ENCODE data around the gene C3orf18.

C3orf18 gene

DNA sequence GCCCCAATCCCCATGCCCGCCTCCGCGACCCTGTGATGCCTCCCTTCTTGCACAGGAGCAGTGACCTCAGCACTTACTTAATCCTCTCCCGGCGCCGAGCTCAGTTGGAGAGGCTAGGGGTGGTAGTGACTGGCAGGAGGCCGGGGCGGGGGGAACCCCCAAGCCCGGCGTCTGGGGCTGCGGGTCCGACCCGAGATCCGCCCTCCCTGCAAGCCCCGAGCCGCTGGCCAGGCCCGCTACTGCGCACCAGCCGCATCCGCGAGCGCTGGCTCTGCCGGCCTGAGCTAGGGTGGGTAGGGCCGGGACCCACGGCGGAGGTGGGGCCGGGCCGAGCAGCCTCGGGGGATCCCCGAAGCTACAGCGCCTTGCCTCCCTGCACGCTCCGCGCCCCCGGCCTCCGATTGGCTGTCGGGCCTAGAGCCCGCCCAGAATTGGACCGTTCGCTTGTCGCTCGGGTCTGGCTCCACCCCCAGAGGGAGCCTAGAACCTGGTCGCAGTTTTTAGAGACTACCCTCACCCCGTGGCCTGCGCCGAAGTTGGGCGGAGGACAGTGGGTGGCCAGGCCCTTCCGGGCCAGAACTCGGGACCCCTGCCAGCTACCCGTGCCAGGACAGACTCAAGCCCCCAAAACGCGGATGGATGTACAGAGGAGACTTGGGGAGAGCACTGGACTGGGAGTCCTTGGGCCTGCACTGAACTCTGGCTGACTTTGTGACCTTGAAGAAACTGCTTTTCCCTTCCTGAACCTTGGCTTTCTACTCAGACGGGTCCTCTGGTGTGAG is at the start of gene C3orf18:
Gene C3orf18 (minus strand): TSS at position 362 of the 782 bp plus-strand sequence. CDS start 2,048 bp downstream, outside the sequence.
- DNase-seq = peak; percentile 96

DNA sequence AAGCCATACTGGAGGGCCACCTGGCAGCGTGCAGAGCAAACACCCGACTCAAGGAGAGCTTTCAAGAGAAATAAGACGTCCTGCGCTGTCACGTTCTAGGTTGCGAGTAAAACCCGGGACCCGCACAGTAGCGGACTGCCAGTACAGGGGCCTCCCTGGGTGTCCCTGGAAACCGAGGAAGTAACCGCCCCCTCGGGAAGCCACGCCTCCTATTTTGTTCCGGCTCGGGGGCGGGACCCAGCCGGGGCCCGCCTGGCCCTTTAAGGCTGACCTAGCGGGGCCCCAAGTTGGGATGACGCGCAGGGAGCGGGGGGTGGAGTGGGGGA is 49.2 kb upstream of the C3orf18 start:
- DNase-seq = peak; percentile 94

DNA sequence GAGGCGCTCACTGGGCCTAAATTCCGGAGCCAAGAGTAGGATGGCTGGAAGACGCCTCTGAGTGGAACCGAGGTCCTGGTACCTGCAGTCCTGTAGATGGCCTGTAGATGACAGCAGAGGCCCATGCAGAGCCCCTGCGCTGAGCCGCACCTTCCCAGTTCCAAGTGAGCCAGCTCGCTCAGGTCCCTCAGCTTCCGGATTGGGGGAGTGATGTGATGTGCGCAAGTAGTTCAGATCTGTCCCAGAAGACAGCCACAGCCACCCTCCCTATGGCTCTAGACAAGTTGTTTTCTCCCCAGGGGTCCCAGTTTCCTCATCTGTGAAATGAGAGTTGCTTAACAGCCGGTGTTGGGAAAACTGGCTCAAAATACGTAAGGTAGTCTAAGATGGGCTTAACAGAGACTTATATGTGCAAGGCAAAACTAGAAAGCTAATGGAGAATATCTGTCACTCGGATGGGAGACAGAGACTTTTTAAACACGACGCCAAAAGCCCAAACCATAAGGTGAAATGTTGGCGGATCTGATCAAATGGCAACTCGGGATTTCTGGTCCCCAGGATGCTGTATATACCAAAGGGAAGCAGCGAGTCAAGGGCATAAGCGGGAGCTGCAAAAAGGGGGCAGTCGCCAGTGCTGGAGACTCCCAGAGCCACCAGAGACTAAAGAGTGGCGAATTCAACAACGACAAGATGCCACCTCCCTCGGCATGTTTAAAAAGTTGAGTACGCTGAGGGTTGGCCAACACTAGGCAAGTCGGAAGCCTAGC is 48.6 kb upstream of the C3orf18 start:
- peak; percentile 83 for DNase-seq

DNA sequence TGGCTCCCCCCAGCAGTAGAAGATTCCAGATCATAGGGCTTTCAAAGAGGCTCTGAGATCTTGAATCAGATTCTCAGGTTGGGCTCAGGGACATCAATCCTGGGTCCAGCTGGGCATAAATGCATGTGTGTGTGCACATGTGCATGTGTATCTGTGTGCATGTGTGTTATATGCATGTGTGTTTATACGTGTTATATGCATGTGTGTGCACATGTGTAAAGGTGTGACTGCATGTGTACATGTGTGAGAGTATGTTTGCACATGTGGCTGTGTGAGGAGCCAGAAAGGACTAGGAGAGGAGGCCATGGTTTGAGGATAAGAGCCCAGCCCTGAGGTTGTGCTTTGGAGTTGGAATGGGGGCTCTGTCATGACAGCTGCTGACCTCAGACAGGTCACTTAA is 47.6 kb upstream of the C3orf18 start:
- no peak for DNase-seq

DNA sequence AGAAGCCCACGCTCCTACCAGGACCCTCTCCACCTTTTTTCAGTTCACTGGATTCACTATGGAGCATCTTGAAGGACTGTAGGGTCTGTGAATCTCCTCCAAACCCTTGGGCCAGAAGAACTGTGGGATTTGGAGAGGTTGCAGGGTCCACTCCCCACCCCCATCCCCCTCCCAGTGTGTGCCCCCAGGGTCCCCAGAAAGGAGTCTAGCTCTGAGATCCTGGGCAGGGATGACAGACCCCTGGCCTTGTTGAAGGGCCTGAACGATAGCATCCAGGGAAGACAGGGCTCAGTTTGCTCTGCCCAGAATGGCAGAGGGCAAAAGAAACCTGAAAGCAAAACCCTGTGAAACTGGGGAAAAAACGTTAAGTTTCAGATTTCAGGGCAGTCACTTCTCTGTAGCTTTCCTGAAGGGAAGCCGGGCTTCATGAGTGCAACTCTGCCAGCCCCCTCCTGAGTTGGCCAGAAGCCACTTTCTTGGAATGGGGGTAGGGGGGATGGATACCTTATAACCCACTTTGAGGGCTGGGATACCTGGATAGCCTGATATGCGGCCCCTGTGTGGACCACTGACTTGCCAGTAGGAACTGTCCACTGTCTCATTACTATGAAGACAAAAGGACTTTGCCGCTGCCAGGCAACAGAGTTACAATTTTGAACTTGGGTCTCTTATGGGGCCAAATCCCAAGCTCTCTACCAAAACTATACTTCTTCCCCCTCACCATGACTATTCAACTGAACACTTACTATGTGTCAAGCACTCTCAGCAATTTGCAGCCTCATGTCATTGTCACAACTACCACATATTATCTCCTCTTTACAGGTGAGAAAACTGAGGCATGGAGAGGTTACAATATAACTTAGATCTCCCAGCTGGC is 45.7 kb upstream of the C3orf18 start:
- no peak for DNase-seq

DNA sequence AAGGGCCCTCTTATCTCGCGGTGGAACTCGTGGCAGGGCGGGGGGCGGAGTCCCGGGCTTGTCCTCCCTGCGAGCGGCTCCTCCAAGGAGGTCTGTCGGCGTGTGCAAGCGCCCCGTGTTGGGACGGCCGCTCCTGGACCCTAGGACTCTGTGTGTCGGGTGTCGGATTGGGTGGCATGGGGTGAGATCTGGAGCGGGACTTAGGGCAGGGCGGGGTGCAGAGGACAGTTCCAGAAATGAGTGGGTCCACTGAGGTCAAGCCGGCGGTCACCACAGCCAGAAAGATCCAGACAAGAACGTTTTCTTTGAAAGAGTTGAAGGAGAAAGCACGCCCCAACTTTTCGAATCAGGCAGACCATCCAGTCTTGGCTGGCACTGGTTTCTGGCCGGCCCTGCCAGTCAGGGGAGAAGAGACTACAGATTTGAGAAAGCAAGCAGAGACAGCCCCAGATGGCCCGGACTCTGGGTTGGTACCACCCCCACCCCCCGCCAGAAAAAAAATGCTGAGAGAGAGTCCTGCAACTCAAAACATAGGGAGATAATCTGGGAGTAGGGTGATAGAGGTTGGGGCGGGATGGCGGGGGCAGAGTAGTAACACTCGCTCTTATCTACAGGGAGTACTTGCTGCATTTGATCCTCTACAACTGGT is 44.8 kb upstream of the C3orf18 start:
- DNase-seq = no peak

DNA sequence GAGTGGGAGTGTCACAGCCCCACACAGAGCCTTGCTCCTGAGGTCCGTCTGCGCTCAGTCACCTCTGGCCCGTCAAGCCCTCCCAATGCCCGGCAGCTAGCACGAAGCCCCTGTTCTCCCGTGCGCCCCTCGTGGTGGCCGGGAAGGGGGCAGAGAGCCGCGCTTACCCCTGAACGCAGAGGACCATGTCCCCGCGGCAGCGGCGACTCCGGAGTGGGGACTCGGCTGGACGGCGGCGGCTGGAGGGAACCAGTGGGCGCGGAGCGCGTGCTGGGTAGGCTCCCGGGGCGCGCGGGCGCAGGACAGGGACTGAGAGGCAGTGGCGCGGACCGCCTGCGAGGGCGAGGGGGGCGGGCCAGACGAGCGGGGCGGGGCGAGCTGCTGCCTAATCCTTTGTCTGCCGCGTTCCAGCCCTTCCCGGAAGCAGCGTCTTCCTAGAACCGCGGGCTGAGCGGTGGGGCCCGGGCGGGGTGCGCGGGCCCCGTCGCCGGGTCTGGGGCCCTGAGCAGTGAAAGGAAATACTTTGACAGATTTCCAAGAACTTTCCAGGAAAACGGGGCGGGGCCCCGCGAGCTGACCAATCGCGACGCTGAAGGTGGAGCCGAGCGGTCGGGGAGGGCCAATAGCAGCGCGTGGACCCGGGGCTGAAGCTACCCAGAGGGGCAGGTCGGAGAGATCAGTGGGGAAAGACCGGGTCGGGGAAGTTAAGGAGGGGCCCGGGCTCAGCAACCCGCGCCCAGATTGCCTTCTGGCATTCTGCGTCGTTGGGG is 44.1 kb upstream of the C3orf18 start, which contains the start of gene CISH:
Gene CISH (minus strand): TSS at position 311 of the 770 bp plus-strand sequence. CDS start 124 bp downstream, at position 187.
- peak; percentile 98 for DNase-seq

DNA sequence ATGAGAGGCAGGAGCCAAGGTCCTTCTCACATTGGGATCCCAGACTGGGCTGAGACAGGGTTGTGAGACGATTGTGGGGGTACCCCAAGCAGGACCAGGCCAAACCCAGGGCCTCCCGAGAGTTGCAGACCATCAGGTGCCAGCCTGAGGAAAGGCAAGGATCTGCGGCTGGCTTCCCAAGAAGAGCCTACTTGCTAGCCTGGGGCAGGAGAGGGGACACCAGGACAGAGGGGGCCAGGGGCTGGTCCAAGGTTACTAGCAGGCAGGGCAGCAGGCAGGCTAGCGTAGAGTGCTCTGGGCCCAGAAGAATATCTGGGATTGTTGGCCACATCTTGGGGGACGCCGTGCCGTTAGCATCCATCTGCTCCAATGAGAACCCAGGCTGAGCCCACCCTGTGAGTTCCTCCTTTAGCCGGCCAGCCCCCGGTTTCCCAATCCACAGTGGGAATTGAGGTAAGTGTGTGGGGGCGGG is 43.5 kb upstream of the C3orf18 start:
- no peak for DNase-seq

DNA sequence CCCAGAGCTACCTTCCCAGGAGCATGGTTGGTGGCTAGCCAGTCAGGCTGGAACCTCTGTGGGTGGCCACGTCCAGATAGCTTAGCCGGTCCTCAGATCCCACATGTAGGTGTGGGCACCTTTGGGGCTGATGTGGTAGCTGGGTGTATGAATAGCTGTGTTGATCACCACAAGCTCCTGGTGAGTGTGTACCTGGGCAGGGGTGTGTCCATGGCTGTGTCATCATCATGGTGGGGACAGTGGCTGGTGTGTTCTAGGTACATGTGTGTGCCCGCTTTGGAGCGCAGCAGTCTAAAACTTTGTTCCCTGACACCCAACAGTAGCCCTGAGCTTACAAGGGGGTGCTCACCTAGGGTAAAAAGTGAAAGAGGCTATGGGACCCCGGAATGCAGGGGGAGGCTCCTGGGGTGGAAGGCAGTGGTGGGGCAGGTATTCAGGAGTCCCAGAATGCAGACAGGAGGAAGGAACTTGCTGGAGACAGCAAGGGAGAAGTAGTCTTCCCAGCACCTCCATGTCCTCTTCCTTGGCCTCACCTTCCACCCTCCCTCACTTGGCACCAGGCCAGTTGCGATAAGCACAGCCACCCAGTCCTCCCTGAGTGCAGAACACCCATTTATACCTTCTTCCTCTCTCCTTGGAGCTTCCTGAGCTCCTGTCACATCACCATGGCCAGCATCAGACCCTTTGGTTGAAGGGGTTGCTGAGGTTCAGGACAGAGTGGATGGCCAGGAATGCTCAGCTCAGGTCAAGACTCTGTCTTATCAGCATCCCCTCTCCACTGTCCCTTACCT is 42.8 kb upstream of the C3orf18 start:
- peak; percentile 45 for DNase-seq

DNA sequence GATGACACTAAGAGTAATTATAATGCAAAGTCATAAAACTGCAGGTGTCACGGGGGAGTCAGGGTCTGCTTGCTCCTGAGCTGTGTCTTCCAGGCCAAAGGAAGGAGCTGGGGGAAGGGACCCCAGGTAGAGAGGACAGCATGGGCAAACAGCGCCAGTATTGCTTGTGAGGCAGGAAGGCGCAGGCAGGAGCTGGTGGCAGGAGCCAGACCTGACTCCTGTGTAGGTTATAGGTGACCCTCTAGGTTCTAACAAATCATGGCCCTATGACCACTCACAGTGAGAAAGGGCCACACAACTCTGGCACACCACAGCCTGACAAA is 42.2 kb upstream of the C3orf18 start:
- DNase-seq = no peak

DNA sequence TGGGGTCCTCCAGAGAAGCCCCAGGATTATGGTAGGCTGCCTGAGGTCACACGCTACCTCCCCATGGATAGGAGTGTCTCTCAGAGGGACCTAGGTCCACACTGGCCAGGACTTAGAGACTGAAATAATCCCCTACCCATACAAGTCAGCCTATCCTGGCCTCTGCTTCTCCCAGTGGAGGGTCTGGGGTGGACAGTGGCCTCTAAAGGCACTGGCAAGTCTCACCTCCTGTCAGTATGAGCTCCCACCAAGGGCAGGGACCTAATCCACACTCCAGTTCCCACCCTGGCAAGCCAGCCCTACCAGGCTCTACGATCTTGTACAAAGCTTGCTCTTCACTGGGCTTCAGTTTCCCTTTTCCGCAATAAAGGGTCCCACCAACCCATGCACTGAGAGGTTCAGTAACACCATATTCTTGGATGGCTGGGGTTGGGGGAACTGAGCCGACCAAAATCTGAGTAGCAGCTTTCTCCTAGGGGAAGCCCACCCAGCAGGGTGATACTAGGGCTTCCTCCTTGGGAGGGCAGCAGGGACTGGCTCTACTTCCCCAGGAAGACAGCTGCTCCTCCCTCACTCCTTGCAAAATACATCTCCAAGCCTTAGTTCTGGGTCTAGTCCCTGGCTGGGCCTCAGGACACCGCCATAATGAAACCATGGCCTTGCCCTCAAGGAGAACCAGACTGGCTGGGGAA is 41.7 kb upstream of the C3orf18 start:
- no peak for DNase-seq

DNA sequence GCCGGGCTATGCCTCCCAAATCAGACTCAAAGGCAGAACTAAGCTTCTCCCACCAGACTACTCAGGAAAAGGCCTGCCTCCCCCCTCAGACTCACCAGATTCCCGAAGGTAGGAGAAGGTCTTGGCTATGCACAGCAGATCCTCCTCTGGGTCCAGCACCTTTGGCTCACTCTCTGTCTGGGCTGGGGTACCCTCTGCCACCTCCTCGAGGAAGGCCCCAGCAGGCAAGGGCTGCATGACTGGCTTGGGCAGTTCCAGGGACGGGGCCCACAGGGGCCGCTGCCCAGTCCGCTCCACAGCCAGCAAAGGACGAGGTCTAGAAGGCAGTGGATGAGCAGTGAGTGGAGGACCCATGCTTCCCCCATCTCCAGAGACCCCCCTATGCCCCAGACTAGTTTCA is 40.7 kb upstream of the C3orf18 start:
- no peak for DNase-seq

DNA sequence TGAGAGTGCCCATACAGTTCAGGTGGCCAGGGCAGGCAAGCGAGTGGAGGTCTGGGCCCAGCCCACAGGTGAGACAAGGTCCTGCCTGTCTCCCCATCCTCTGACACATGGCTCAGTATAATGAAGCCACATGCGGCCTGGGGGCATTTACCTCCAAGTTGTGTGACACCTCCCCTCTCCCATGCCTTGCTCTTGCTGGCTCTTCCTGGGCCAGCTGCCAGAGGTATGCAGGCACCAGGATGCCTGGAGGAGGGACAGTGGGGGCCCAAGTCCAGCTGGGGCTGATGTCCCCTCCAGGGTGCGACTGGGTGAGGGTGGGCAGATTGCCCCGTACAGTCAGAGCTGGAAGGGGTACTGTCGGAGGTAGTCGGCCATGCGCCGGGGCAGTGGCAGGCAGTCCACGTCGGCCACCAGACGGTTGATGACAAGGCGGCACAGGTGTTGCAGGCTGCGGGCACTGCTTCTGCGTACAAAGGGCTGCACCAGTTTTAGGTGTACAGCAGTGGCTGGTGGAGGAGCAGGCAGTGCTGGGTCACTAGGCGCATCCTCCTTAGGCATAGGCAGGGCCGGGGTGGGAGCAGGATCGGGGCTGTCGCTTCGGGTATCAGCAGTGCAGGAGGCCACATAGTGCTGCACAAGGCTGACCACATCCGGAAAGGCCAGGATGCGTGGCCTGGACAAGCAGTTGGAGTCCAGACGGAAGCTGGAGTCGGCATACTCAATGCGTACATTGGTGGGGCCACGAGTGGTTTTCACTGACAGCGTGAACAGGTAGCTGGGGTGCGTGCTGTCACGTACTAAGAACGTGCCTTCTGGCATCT is 39.9 kb upstream of the C3orf18 start:
- no peak for DNase-seq

DNA sequence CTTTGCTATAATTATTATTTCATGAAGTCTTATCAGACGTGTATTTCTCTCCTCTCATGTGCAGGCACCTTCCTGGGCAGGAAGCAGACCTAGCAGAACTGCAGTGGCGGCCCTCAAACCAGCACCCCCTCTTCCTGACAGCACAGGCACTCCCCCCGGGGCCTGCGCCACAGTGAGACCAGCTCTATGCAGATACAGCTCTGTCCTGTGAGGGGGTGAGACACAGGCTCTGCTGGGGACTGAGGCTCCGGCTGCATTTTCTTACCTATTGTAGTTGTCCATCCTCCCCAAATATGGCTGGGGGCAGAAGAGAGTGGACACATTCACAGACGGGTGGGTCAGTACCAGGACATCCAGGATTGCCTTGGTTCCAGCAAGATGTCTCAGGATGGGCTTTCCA is 39.0 kb upstream of the C3orf18 start:
- DNase-seq = no peak

DNA sequence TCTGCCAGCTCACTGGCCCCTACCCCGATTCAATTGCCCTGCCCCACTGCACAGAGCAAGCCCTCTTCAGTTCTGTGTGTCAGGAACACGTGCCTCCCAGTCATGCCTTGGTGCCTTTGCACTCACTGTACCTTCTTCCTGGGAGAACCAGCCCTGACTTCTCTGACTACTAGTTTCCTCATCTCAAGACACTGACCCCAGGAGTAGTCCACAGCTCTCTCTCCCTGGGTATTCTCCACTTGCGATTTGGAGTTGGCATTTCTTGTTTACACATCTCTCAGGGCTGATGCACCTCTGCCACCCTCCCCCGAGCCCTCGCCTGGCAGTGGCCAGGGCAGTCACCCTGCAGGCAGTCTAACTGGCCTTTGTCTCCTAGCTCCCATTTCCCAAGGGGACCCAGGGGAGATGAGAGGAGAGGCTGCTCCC is 38.4 kb upstream of the C3orf18 start:
- no peak for DNase-seq

DNA sequence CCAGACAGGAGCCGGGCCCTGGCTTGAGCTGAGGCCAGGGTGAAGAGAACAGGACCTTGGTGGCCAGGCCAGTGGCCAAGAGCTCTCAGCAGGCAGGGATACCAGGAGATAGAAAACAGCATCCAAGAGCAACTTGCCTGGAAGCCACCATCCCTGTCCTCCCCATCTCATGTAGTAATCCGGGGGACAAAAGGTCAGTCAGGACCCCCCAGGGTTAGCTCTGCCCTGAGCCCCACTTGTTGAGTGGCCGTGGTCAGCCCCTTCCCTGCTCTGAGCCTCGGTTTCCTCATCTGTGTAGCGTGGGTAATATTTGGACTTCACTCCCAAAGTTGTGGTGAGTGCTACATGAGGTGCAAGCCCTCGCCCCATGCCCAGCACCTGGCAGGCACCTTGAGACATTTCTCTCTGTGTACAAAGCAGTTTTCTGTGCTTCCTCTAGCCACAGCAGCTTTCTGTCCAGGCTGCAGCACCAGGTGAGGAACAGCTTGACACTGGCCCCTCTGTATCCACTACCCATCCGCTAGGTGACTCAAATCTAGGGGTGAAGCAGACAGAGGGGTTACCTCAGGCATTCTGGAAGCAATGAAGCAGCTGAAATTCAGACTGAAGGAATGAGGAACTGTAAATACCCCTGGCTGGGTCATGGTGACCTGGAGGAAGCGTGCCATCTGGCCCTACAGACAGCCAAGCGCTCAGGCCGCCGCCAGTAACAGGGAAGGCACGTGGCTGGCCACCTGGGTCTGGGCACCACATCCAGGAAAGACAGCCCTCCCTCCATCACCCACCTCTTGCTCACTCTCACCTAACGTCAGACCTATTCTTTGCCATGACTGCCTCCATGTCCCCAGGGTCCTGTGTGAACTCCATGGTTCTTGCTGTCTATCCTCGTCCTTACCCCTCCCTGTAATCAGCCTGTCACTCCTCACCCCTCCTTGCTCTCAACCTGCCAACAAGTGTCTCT is 37.4 kb upstream of the C3orf18 start:
- DNase-seq = peak; percentile 40

DNA sequence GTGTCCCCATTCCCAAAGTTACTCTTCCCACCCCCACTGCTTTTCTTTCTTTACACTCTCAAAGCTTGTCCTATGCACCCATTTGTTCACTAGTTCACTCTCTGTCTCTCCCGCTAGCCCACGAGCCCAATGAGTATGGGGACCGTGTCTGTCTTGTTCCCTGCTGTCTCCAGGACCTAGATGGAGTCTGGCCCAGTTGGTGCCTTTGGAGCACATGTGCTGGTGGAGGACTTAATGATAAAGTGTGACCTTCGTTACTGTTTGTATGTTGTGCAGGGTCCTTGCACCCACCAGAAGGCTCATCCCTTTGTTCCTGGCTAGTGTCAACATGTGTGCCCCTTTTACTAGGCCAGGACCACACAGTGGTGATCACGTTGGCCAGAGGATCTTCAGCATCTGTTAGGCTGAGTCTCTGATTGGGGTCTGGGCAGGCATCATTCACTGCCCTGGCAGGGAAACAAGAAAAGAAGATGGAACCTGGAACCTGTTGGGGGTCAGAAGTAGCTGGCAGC is 36.6 kb upstream of the C3orf18 start:
- no peak for DNase-seq

Data from CD4-positive, alpha-beta T cell treated with Interleukin-15 for 1 hour (primary cell).